Endodermal cell (in vitro differentiated cells): ENCODE results near the gene NAA15. TPM values are rescaled to one million over a fixed set of nuclear protein-coding genes. Genes with fewer than 3 reads are reported as not detected.
A peak's percentile ranks its signal among the peaks of the same experiment; 100 is the strongest.

Experiments
- DNase-seq: peaks from one replicate; pipeline ENCODE4 v3.0.0-alpha.2; 2017
- H3K27ac ChIP-seq: 2 replicates; pipeline ENCODE4 v1.5.1; 2013; ENCODE audit warnings: mild to moderate bottlenecking, low read depth, low read length, moderate library complexity
- H3K27me3 ChIP-seq: 2 replicates; pipeline ENCODE4 v1.6.1; 2013; ENCODE audit warnings: mild to moderate bottlenecking, low read length, moderate library complexity; ENCODE audit not compliant: insufficient read depth, control insufficient read depth, poor library complexity, severe bottlenecking
- H3K36me3 ChIP-seq: 2 replicates; pipeline ENCODE4 v1.7.0; 2013; ENCODE audit warnings: mild to moderate bottlenecking, low read length, moderate library complexity; ENCODE audit not compliant: control insufficient read depth, insufficient read depth
- H3K4me1 ChIP-seq: one replicate; pipeline ENCODE4 v1.7.0; 2013; ENCODE audit warnings: low read length; ENCODE audit not compliant: control insufficient read depth, insufficient read depth
- H3K4me3 ChIP-seq: 2 replicates; pipeline ENCODE4 v1.5.1; 2013; ENCODE audit warnings: mild to moderate bottlenecking, low read length, moderate library complexity
- H3K9ac ChIP-seq: 2 replicates; pipeline ENCODE4 v1.6.1; 2013; ENCODE audit warnings: mild to moderate bottlenecking, low read length, moderate library complexity; ENCODE audit not compliant: poor library complexity, severe bottlenecking; ENCODE audit errors: extremely low read depth
- H3K9me3 ChIP-seq: 2 replicates; pipeline ENCODE4 v1.6.1; 2013; ENCODE audit warnings: mild to moderate bottlenecking, low read length, moderate library complexity; ENCODE audit not compliant: control insufficient read depth
- H3K27ac Mint-ChIP-seq: 2 replicates; pipeline ENCODE4 v1.8.0; 2020; ENCODE audit warnings: mixed read lengths
- H3K27me3 Mint-ChIP-seq: 2 replicates; pipeline ENCODE4 v1.8.0; 2021; ENCODE audit warnings: mild to moderate bottlenecking, mixed read lengths; ENCODE audit not compliant: insufficient read depth
- H3K36me3 Mint-ChIP-seq: 2 replicates; pipeline ENCODE4 v1.8.0; 2020; ENCODE audit warnings: low read depth, mixed read lengths
- H3K4me1 Mint-ChIP-seq: 2 replicates; pipeline ENCODE4 v1.8.0; 2020; ENCODE audit warnings: mixed read lengths
- H3K4me3 Mint-ChIP-seq: 2 replicates; pipeline ENCODE4 v1.8.0; 2020; ENCODE audit warnings: mild to moderate bottlenecking, moderate library complexity, mixed read lengths
- H3K9me3 Mint-ChIP-seq: 2 replicates; pipeline ENCODE4 v1.8.0; 2020; ENCODE audit warnings: mild to moderate bottlenecking, mixed read lengths
- WGBS, 2 experiments: methylation state at CpG; one replicate each; pipeline versions ENCODE4 v1.1.5 to v1.1.7; 2013; ENCODE audit warnings: missing lambda C conversion rate in 2 of 2, mixed read lengths in 1 of 2; ENCODE audit not compliant: insufficient coverage in 1 of 2, insufficient read length in 1 of 2; 5-methylcytosine and 5-hydroxymethylcytosine counted together
- total RNA-seq, 2 donors: library from RNA; stranded (reverse); fragmentation: NEBNext Ultra II Directional in 1 of 2; extraction: Animal tissue kit (Norgen Biotek cat#: 25700) in 1 of 2; gene quantifications; 2 replicates in 1 of 2; 3 replicates in 1 of 2; pipeline ENCODE4 v1.2.1, GENCODE V29; 2021
- TF ChIP-seq, protein P1 (sequence below): fragments of 200-600 bp; sonication (generic); conservative IDR thresholded peaks from 2 replicates; pipeline ENCODE4 v1.5.0; 2021; ENCODE audit warnings: antibody characterized with exemption, mild to moderate bottlenecking

The NAA15 gene
- total RNA-seq, 2 donors from 2014 or later, result 64.7 to 78.9 TPM

DNA sequence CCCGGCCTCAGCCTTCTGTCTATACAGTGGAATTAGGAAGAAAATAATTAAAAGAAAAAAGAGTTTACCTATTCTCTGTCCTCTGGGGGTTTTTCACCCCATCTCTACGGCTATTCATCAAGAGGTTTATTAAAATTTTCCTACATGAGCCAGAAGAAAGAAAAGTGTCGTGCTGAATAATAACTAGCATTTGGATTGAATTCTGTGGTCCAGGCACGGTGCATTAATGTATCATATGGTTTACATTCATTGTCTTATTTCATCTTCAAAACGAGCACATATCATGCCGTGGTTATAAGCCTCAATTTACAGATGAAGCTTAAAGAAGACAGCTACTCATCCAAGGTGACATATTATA, 5.4 kb upstream of the NAA15 start:
- peak overlapping the region; percentile 85 for H3K4me3 Mint-ChIP-seq
- peaks cover 25% of the 10 kb centered on the region for H3K36me3 Mint-ChIP-seq
- H3K27me3 Mint-ChIP-seq, result no peaks in the 10 kb centered on the region
- TF ChIP-seq, protein P1, sequence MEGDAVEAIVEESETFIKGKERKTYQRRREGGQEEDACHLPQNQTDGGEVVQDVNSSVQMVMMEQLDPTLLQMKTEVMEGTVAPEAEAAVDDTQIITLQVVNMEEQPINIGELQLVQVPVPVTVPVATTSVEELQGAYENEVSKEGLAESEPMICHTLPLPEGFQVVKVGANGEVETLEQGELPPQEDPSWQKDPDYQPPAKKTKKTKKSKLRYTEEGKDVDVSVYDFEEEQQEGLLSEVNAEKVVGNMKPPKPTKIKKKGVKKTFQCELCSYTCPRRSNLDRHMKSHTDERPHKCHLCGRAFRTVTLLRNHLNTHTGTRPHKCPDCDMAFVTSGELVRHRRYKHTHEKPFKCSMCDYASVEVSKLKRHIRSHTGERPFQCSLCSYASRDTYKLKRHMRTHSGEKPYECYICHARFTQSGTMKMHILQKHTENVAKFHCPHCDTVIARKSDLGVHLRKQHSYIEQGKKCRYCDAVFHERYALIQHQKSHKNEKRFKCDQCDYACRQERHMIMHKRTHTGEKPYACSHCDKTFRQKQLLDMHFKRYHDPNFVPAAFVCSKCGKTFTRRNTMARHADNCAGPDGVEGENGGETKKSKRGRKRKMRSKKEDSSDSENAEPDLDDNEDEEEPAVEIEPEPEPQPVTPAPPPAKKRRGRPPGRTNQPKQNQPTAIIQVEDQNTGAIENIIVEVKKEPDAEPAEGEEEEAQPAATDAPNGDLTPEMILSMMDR, result no peak
- H3K27ac ChIP-seq, result no peak overlapping the region
- H3K36me3 ChIP-seq, result peaks cover 31% of the 10 kb centered on the region
- H3K4me1 Mint-ChIP-seq, result peaks cover 18% of the 10 kb centered on the region
- no peaks in the 10 kb centered on the region for H3K9me3 ChIP-seq
- no peaks in the 10 kb centered on the region for H3K4me1 ChIP-seq
- H3K9me3 Mint-ChIP-seq, result no peaks in the 10 kb centered on the region
- 60 to 71% methylated on average over 1 to 6 of the region's 6 CpGs for WGBS, 2 experiments
- H3K9ac ChIP-seq, result no peak overlapping the region
- H3K4me3 ChIP-seq, result peak overlapping the region; percentile 97
- DNase-seq, result no peak
- H3K27me3 ChIP-seq, result no peaks in the 10 kb centered on the region
- peak overlapping the region; percentile 96 for H3K27ac Mint-ChIP-seq

DNA sequence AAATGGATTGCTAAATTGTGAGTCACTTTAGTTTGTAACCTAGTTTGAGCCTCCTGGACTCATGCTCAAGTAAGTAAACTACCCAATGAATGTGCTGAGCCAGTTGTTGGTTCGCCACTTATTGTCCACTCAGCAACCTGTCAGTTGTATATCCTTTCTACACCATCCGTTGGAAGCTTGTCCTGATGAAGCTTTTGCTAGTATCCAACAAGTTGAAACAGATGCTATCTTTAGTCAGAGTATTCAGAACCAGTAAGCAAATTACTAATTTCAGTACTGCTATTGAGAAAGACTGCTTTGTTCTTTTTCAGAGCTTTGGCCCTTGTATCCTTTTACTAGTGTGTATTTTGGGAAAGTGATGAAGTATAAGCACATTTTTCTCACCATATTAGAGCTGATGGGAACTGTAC, 4.3 kb upstream of the NAA15 start:
- Histone ChIP-seq H3K9me3 (no peaks in the 10 kb centered on the region), H3K27ac (no peak overlapping the region), H3K27me3 (no peaks in the 10 kb centered on the region), H3K36me3 (peaks cover 21% of the 10 kb centered on the region), H3K4me1 (no peaks in the 10 kb centered on the region), H3K9ac (no peak overlapping the region), H3K4me3 (no peak overlapping the region)
- Mint-ChIP-seq H3K27me3 (no peaks in the 10 kb centered on the region), H3K9me3 (no peaks in the 10 kb centered on the region), H3K36me3 (peaks cover 20% of the 10 kb centered on the region), H3K4me1 (peaks cover 18% of the 10 kb centered on the region), H3K4me3 (no peak overlapping the region), H3K27ac (no peak overlapping the region)
- DNase-seq, result no peak
- TF ChIP-seq, protein P1, result no peak
- WGBS, 2 experiments, result 96 to 100% methylated on average over 1 to 2 of the region's 2 CpGs

DNA sequence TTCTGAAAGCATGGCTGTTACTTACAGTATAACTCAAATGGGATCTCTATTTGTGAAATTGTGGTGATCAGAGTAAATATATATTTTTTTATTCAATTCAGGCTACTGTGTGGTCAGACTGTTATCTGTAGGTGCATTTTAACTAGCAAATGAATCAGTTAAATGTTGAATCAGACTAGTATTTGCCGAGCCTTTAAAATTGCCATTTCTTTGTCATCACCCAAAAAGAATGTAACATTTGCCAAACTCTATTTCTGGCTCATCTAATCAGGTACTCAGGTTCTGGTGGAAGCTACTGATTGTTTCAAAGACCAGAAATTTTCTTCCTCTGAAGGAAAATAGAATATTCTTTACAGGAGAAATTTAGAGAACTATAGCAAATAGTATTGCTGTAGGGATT, 1.8 kb upstream of the NAA15 start:
- Mint-ChIP-seq H3K27ac (no peak overlapping the region), H3K9me3 (peaks cover 6% of the 10 kb centered on the region), H3K27me3 (no peaks in the 10 kb centered on the region), H3K4me1 (peaks cover 24% of the 10 kb centered on the region), H3K36me3 (peaks cover 15% of the 10 kb centered on the region), H3K4me3 (peak overlapping the region; percentile 91)
- no peak for DNase-seq
- peaks cover 7% of the 10 kb centered on the region for H3K9me3 ChIP-seq
- H3K36me3 ChIP-seq, result peaks cover 12% of the 10 kb centered on the region
- peak overlapping the region; percentile 84 for H3K9ac ChIP-seq
- H3K4me3 ChIP-seq, result peak overlapping the region; percentile 97
- H3K4me1 ChIP-seq, result no peaks in the 10 kb centered on the region
- H3K27ac ChIP-seq, result no peak overlapping the region
- H3K27me3 ChIP-seq, result no peaks in the 10 kb centered on the region
- TF ChIP-seq, protein P1, result no peak
- 80 to 100% methylated on average over 1 of the region's 1 CpG for WGBS, 2 experiments
